GM12878 (cell line): ENCODE results near the gene PSMD8. TPM values are rescaled to one million over a fixed set of nuclear protein-coding genes. Genes with fewer than 3 reads are reported as not detected.
A peak's percentile ranks its signal among the peaks of the same experiment; 100 is the strongest.

Experiments used
- FOS ChIP-seq: IDR thresholded peaks from 3 replicates; pipeline ENCODE4 v1.6.1; 2011; ENCODE audit warnings: borderline replicate concordance; ENCODE audit not compliant: insufficient read length; ENCODE audit errors: extremely low read depth
- JUND ChIP-seq: IDR thresholded peaks from 2 replicates; pipeline ENCODE4 v1.6.1; 2012; ENCODE audit warnings: low read depth, mild to moderate bottlenecking, low read length, improper control_type of control experiment, moderate library complexity
- MEF2B ChIP-seq: fragments of 450-650 bp; IDR thresholded peaks from 2 replicates; pipeline ENCODE4 v1.6.1; 2018; ENCODE audit warnings: mild to moderate bottlenecking, moderate library complexity; ENCODE audit not compliant: partially characterized antibody, poor library complexity, severe bottlenecking
- NFIC ChIP-seq: IDR thresholded peaks from 2 replicates; pipeline ENCODE4 v1.6.1; 2012; ENCODE audit warnings: low read depth, mild to moderate bottlenecking, inconsistent platforms, low read length, moderate library complexity
- NR2F1 ChIP-seq: fragments of 450-650 bp; conservative IDR thresholded peaks from 2 replicates; pipeline ENCODE4 v1.6.1; 2017; ENCODE audit warnings: mild to moderate bottlenecking
- RAD51 ChIP-seq: fragments of 450-650 bp; IDR thresholded peaks from 2 replicates; pipeline ENCODE4 v1.6.1; 2016; ENCODE audit warnings: moderate library complexity, mild to moderate bottlenecking, inconsistent platforms
- SIN3A ChIP-seq: IDR thresholded peaks from 2 replicates; pipeline ENCODE4 v1.6.1; 2012; ENCODE audit warnings: low read depth, low read length, improper control_type of control experiment
- SMAD1 ChIP-seq: fragments of 450-650 bp; IDR thresholded peaks from 2 replicates; pipeline ENCODE4 v1.6.1; 2018; ENCODE audit warnings: mild to moderate bottlenecking, low read depth; ENCODE audit not compliant: partially characterized antibody
- SP1 ChIP-seq: IDR thresholded peaks from one replicate; pipeline ENCODE4 v1.6.1; 2011; ENCODE audit warnings: low read depth, low read length
- SPI1 ChIP-seq: IDR thresholded peaks from 2 replicates; pipeline ENCODE4 v1.6.1; 2011; ENCODE audit warnings: low read depth, mild to moderate bottlenecking, low read length, moderate library complexity, borderline replicate concordance; ENCODE audit not compliant: insufficient read depth
- TCF12 ChIP-seq: IDR thresholded peaks from 2 replicates; pipeline ENCODE4 v1.6.1; 2011; ENCODE audit warnings: low read depth, mild to moderate bottlenecking, low read length
- TCF3 ChIP-seq: IDR thresholded peaks from 2 replicates; pipeline ENCODE4 v1.6.1; 2012; ENCODE audit warnings: low read depth, mild to moderate bottlenecking, low read length, borderline replicate concordance; ENCODE audit not compliant: insufficient read depth
- YBX1 ChIP-seq: fragments of 450-650 bp; IDR thresholded peaks from 2 replicates; pipeline ENCODE4 v1.6.1; 2016; ENCODE audit warnings: antibody characterized with exemption
- ZNF274 ChIP-seq: IDR thresholded peaks from one replicate; pipeline ENCODE4 v1.8.0; 2011; ENCODE audit not compliant: insufficient read length, insufficient read depth
- ZNF622 ChIP-seq: fragments of 450-650 bp; IDR thresholded peaks from 2 replicates; pipeline ENCODE4 v1.6.1; 2017; ENCODE audit warnings: mild to moderate bottlenecking, inconsistent platforms
- polyA plus RNA-seq, 11 experiments: library from polyadenylated mRNA; depleted of rRNA in 4 of 11; unstranded in 6 of 11; stranded (reverse) in 5 of 11; fragments of >200 nt; fragmentation: Nextera tagmentation in 4 of 11; fragmentation: Illumina TruSeq in 1 of 11; extraction: Ambion mirVana in 4 of 11; extraction: Trizol in 1 of 11; gene quantifications; 1 replicate in 1 of 11; 2 replicates in 10 of 11; pipeline versions ENCODE4 v1.2.1 to v1.2.3, GENCODE V29; 2011 to 2016; ENCODE audit warnings: inconsistent platforms in 2 of 11, missing spikeins in 2 of 11, low read depth in 1 of 11
- total RNA-seq, 4 experiments: library from RNA; depleted of rRNA in 3 of 4; stranded (reverse); fragments of >200 nt in 3 of 4; fragmentation: Illumina TruSeq in 1 of 4; extraction: Trizol in 1 of 4; gene quantifications; 2 replicates each; pipeline versions ENCODE4 v1.2.1 to v1.2.3, GENCODE V29; 2013 to 2021
- TF ChIP-seq, protein P1 (sequence below): IDR thresholded peaks from 2 replicates; pipeline ENCODE4 v1.6.1; 2012; ENCODE audit warnings: low read length, inconsistent platforms
- TF ChIP-seq, protein P2 (sequence below): fragments of 450-650 bp; IDR thresholded peaks from 2 replicates; pipeline ENCODE4 v1.6.1; 2018; ENCODE audit warnings: mild to moderate bottlenecking, low read depth, moderate library complexity; ENCODE audit not compliant: partially characterized antibody
- TF ChIP-seq, protein P3 (sequence below): IDR thresholded peaks from 2 replicates; pipeline ENCODE4 v1.6.1; 2011; ENCODE audit warnings: borderline replicate concordance, low read depth, mild to moderate bottlenecking, moderate library complexity, low read length; ENCODE audit not compliant: insufficient read depth, poor library complexity, severe bottlenecking
- TF ChIP-seq, protein P4 (sequence below): fragments of 450-650 bp; conservative IDR thresholded peaks from 2 replicates; pipeline ENCODE4 v1.6.1; 2017; ENCODE audit warnings: mild to moderate bottlenecking, moderate library complexity
- TF ChIP-seq, protein P5 (sequence below): fragments of 450-650 bp; IDR thresholded peaks from 2 replicates; pipeline ENCODE4 v1.6.1; 2016; ENCODE audit warnings: mild to moderate bottlenecking

The PSMD8 gene
- total and polyA plus RNA-seq, 10 of the 15 experiments (the other 5 are each of a cell fraction or from before 2014, with no cell fraction given) = 81.2 to 409 (median 268) TPM

DNA sequence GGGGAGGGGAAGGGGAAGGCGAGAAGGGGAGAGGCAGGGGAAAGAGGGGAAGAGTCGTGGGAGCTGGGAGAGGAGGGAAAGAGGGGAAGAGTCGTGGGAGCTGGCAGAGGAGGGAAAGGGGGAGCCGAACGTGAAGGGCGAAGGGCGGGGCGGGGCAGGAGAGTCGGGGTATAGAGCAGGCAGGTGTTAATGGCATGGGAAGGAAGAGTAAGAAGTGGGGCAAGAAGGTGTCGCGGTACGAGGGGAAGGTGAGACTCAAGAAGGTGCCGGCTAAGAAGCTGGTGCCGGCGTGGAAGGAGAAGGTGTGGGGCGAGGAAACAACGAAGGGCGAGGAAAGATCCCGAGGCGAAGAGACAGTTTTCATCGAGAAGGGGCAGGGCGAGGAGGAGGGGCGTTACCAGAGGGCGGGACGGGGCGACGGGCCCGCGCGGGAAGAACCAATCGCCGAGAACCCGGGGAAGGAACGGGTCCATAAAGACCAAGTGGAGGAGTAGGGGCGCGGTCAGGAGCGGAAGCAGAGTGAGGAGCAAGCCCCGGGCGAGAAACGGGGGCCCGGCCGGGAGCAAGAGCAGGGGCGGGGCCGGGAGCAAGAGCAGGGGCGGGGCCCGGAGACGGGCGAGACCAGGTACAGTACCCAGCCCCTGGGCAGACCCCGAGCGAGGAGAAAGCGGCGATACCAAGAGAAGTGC, 38.3 kb upstream of the PSMD8 start (continued):
- TF ChIP-seq, protein P1, sequence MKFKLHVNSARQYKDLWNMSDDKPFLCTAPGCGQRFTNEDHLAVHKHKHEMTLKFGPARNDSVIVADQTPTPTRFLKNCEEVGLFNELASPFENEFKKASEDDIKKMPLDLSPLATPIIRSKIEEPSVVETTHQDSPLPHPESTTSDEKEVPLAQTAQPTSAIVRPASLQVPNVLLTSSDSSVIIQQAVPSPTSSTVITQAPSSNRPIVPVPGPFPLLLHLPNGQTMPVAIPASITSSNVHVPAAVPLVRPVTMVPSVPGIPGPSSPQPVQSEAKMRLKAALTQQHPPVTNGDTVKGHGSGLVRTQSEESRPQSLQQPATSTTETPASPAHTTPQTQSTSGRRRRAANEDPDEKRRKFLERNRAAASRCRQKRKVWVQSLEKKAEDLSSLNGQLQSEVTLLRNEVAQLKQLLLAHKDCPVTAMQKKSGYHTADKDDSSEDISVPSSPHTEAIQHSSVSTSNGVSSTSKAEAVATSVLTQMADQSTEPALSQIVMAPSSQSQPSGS = no peak
- TF ChIP-seq, protein P2, sequence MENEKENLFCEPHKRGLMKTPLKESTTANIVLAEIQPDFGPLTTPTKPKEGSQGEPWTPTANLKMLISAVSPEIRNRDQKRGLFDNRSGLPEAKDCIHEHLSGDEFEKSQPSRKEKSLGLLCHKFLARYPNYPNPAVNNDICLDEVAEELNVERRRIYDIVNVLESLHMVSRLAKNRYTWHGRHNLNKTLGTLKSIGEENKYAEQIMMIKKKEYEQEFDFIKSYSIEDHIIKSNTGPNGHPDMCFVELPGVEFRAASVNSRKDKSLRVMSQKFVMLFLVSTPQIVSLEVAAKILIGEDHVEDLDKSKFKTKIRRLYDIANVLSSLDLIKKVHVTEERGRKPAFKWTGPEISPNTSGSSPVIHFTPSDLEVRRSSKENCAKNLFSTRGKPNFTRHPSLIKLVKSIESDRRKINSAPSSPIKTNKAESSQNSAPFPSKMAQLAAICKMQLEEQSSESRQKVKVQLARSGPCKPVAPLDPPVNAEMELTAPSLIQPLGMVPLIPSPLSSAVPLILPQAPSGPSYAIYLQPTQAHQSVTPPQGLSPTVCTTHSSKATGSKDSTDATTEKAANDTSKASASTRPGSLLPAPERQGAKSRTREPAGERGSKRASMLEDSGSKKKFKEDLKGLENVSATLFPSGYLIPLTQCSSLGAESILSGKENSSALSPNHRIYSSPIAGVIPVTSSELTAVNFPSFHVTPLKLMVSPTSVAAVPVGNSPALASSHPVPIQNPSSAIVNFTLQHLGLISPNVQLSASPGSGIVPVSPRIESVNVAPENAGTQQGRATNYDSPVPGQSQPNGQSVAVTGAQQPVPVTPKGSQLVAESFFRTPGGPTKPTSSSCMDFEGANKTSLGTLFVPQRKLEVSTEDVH = no peak
- no peak for TF ChIP-seq RAD51
- no peak for TF ChIP-seq ZNF274
- no peak for TF ChIP-seq TCF12
- peak; percentile 61 for TF ChIP-seq SP1
- peak; percentile 70; the same call in 1 of the 2 replicates for TF ChIP-seq YBX1
- TF ChIP-seq JUND = peak; percentile 18; the same call in 1 of the 2 replicates
- TF ChIP-seq SMAD1 = peak; percentile 33
- no peak for TF ChIP-seq NR2F1
- TF ChIP-seq MEF2B = no peak
- TF ChIP-seq TCF3 = no peak
- no peak for TF ChIP-seq SPI1
- TF ChIP-seq, protein P3, sequence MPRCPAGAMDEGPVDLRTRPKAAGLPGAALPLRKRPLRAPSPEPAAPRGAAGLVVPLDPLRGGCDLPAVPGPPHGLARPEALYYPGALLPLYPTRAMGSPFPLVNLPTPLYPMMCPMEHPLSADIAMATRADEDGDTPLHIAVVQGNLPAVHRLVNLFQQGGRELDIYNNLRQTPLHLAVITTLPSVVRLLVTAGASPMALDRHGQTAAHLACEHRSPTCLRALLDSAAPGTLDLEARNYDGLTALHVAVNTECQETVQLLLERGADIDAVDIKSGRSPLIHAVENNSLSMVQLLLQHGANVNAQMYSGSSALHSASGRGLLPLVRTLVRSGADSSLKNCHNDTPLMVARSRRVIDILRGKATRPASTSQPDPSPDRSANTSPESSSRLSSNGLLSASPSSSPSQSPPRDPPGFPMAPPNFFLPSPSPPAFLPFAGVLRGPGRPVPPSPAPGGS = no peak
- no peak for TF ChIP-seq NFIC
- TF ChIP-seq, protein P4, sequence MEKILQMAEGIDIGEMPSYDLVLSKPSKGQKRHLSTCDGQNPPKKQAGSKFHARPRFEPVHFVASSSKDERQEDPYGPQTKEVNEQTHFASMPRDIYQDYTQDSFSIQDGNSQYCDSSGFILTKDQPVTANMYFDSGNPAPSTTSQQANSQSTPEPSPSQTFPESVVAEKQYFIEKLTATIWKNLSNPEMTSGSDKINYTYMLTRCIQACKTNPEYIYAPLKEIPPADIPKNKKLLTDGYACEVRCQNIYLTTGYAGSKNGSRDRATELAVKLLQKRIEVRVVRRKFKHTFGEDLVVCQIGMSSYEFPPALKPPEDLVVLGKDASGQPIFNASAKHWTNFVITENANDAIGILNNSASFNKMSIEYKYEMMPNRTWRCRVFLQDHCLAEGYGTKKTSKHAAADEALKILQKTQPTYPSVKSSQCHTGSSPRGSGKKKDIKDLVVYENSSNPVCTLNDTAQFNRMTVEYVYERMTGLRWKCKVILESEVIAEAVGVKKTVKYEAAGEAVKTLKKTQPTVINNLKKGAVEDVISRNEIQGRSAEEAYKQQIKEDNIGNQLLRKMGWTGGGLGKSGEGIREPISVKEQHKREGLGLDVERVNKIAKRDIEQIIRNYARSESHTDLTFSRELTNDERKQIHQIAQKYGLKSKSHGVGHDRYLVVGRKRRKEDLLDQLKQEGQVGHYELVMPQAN = no peak
- no peak for TF ChIP-seq ZNF622
- TF ChIP-seq, protein P5, sequence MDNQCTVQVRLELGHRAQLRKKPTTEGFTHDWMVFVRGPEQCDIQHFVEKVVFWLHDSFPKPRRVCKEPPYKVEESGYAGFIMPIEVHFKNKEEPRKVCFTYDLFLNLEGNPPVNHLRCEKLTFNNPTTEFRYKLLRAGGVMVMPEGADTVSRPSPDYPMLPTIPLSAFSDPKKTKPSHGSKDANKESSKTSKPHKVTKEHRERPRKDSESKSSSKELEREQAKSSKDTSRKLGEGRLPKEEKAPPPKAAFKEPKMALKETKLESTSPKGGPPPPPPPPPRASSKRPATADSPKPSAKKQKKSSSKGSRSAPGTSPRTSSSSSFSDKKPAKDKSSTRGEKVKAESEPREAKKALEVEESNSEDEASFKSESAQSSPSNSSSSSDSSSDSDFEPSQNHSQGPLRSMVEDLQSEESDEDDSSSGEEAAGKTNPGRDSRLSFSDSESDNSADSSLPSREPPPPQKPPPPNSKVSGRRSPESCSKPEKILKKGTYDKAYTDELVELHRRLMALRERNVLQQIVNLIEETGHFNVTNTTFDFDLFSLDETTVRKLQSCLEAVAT = peak; percentile 12; the same call in 1 of the 2 replicates
- no peak for TF ChIP-seq FOS
- TF ChIP-seq SIN3A = 0 out of 2 replicates have a peak, but pooled peaks have one; percentile 13
